Keratinocyte (primary cell): ENCODE measurements around the gene CYP2A6. TPM values are rescaled to one million over a fixed set of nuclear protein-coding genes. Genes with fewer than 3 reads are reported as not detected.
"Not testable (repeated sequence)": the region's sequence is repeated elsewhere in the genome, so short reads cannot be mapped to it uniquely, and the experiment has no call there.

Experiments used
- DNase-seq: peaks from one replicate; pipeline ENCODE4 v3.0.0-alpha.2; 2011; ENCODE audit warnings: low read depth, missing footprints, low spot score
- FAIRE-seq: peaks from 2 replicates; lab custom pipeline; 2011; peaks lifted over from hg19 to GRCh38; lab: Jason Lieb, UNC
- H2AFZ ChIP-seq: 2 replicates; pipeline ENCODE4 v1.6.0; 2012; ENCODE audit warnings: low read length, control low read depth, inconsistent platforms; ENCODE audit not compliant: control insufficient read depth
- H3K27ac ChIP-seq: 2 replicates; pipeline ENCODE4 v1.5.1; 2011; ENCODE audit warnings: low read length; ENCODE audit not compliant: control insufficient read depth, insufficient read depth
- H3K27me3 ChIP-seq: 3 replicates; pipeline ENCODE4 v1.6.0; 2011; ENCODE audit warnings: low read length; ENCODE audit not compliant: control insufficient read depth, insufficient read depth; ENCODE audit errors: extremely low read depth
- H3K36me3 ChIP-seq, 2 experiments: 2 replicates in 1 of 2; 3 replicates in 1 of 2; pipeline ENCODE4 v1.5.1; 2011; ENCODE audit warnings: low read length in 2 of 2, mild to moderate bottlenecking in 1 of 2; ENCODE audit not compliant: control insufficient read depth in 2 of 2, insufficient read depth in 2 of 2; ENCODE audit errors: extremely low read depth in 1 of 2
- H3K4me1 ChIP-seq: 3 replicates; pipeline ENCODE4 v1.5.1; 2011; ENCODE audit warnings: low read length; ENCODE audit not compliant: control insufficient read depth, insufficient read depth; ENCODE audit errors: extremely low read depth
- H3K4me2 ChIP-seq: 3 replicates; pipeline ENCODE4 v1.6.0; 2011; ENCODE audit warnings: low read depth, low read length; ENCODE audit not compliant: control insufficient read depth, insufficient read depth; ENCODE audit errors: extremely low read depth
- H3K4me3 ChIP-seq, 3 experiments: fragments of 200-600 bp in 1 of 3; sonication (generic) in 1 of 3; 2 replicates in 2 of 3; 3 replicates in 1 of 3; pipeline ENCODE4 v1.5.1; 2011 to 2016; ENCODE audit warnings: low read length in 3 of 3, mild to moderate bottlenecking in 3 of 3, control low read depth in 2 of 3, inconsistent platforms in 1 of 3, low read depth in 1 of 3, mixed read lengths in 1 of 3, mixed run types in 1 of 3, moderate library complexity in 1 of 3; ENCODE audit not compliant: control insufficient read depth in 2 of 3, insufficient read depth in 2 of 3; ENCODE audit errors: extremely low read depth in 1 of 3
- H3K79me2 ChIP-seq: 2 replicates; pipeline ENCODE4 v1.6.0; 2012; ENCODE audit warnings: low read length; ENCODE audit not compliant: control insufficient read depth, insufficient read depth
- H3K9ac ChIP-seq: 3 replicates; pipeline ENCODE4 v1.6.0; 2011; ENCODE audit warnings: low read length; ENCODE audit not compliant: control insufficient read depth, insufficient read depth; ENCODE audit errors: extremely low read depth
- H3K9me1 ChIP-seq: 3 replicates; pipeline ENCODE4 v1.6.0; 2011; ENCODE audit warnings: low read length; ENCODE audit not compliant: control insufficient read depth, insufficient read depth; ENCODE audit errors: extremely low read depth
- H3K9me3 ChIP-seq: 2 replicates; pipeline ENCODE4 v1.5.1; 2012; ENCODE audit warnings: low read depth, low read length; ENCODE audit not compliant: control insufficient read depth
- H4K20me1 ChIP-seq: 3 replicates; pipeline ENCODE4 v1.6.0; 2011; ENCODE audit warnings: low read length; ENCODE audit not compliant: control insufficient read depth, insufficient read depth; ENCODE audit errors: extremely low read depth
- EZH2 ChIP-seq: IDR thresholded peaks from one replicate; pipeline ENCODE4 v1.6.1; 2012; ENCODE audit warnings: inconsistent platforms, mild to moderate bottlenecking, low read length, moderate library complexity
- dilution Hi-C: fragments of 300-500 bp; cut with MboI; formaldehyde crosslinking; loops from one replicate; pipeline ENCODE4 v1.7.0; 2020; ENCODE audit warnings: low sequenced_read_pairs; ENCODE audit not compliant: extremely low pct_ligation_motif_present
- polyA plus RNA-seq, 5 experiments: library from polyadenylated mRNA; depleted of rRNA in 3 of 5; stranded (reverse) in 3 of 5; stranded (forward) in 1 of 5; unstranded in 1 of 5; fragments of >200 nt; gene quantifications; 1 replicate in 1 of 5; 2 replicates in 3 of 5; 3 replicates in 1 of 5; pipeline versions ENCODE4 v1.2.1 to v1.2.3, GENCODE V29; 2011 to 2012; ENCODE audit warnings: missing spikeins in 2 of 5, low read depth in 1 of 5, low replicate concordance in 1 of 5
- TF ChIP-seq, protein P1 (sequence below), 3 experiments: IDR thresholded peaks in 1 of 3; conservative IDR thresholded peaks in 1 of 3; optimal IDR thresholded peaks in 1 of 3; 2 replicates in 2 of 3; 3 replicates in 1 of 3; pipeline versions ENCODE3 to v1.5.1; 2011; ENCODE audit warnings: low read length in 3 of 3, mild to moderate bottlenecking in 3 of 3, moderate library complexity in 2 of 3, control low read depth in 1 of 3, inconsistent platforms in 1 of 3; ENCODE audit not compliant: insufficient read depth in 2 of 3; ENCODE audit errors: extremely low read depth in 1 of 3

CYP2A6 gene
- polyA plus RNA-seq, 1 donor (not counting 4 experiments of a cell fraction or from before 2014, with no cell fraction given): not detected

DNA sequence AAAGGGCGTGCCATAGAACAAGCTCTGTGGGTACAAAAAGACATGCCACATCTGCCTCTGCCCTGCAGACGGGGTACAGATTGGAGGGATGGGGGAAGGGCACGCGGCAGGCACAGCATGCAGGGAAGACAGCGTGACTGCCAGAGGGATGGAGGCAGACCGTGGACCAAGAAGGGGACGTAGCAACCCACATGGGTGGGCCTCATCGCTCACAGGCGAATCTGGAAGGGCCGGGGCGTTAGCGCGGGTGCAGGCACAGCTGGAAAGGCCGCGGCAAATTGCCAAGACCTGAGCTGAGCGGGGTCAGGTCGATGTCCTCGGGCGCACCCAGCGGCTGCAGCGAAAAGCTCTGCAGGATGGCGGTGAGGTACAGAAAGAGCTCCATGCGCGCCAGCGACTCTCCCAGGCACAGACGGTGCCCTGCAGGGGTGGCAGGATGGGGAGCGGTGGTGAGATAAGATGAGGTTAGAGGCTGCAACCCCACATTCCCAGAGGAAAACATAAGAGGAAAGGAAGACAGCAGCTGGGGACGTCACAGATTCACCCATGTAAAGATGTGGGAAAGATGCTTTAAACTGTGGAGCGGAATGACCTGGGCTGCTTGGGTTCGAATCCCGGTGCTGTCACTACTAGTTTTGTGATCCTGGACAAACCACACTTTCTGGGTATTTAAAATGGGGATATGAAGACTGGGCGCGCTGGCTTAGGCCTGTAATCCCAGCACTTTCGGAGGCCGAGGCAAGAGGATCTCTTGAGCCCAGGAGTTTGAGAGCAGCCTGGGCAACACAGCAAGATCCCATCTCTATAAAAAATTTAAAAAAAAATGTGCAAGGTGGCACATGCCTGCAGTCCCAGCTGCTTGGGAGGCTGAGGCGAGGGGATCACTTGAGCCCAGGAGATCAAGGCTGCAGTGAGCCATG is 31.5 kb downstream of the CYP2A6 start:
- Histone ChIP-seq H2AFZ (peak overlapping the region; percentile 53), H3K4me2 (peak overlapping the region; percentile 32)
- FAIRE-seq, H3K9me1 ChIP-seq, H3K9me3 ChIP-seq, H3K4me1 ChIP-seq, dilution Hi-C loops, H3K27ac ChIP-seq, H3K36me3 ChIP-seq, DNase-seq, H3K27me3 ChIP-seq, H3K4me3 ChIP-seq, H4K20me1 ChIP-seq, H3K79me2 ChIP-seq, H3K9ac ChIP-seq: not testable (repeated sequence)
- TF ChIP-seq, protein P1, sequence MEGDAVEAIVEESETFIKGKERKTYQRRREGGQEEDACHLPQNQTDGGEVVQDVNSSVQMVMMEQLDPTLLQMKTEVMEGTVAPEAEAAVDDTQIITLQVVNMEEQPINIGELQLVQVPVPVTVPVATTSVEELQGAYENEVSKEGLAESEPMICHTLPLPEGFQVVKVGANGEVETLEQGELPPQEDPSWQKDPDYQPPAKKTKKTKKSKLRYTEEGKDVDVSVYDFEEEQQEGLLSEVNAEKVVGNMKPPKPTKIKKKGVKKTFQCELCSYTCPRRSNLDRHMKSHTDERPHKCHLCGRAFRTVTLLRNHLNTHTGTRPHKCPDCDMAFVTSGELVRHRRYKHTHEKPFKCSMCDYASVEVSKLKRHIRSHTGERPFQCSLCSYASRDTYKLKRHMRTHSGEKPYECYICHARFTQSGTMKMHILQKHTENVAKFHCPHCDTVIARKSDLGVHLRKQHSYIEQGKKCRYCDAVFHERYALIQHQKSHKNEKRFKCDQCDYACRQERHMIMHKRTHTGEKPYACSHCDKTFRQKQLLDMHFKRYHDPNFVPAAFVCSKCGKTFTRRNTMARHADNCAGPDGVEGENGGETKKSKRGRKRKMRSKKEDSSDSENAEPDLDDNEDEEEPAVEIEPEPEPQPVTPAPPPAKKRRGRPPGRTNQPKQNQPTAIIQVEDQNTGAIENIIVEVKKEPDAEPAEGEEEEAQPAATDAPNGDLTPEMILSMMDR (optimal IDR thresholded peaks at IDR 0.05 in 1 of 3, IDR thresholded peaks at IDR 0.05 in 1 of 3, conservative IDR thresholded peaks at IDR 0.05 in 1 of 3; ENCODE audit: extremely low read depth in 1 of 3, insufficient read depth in 2 of 3, low read length in 3 of 3): peak in 1 of 3 experiments; percentile 26

DNA sequence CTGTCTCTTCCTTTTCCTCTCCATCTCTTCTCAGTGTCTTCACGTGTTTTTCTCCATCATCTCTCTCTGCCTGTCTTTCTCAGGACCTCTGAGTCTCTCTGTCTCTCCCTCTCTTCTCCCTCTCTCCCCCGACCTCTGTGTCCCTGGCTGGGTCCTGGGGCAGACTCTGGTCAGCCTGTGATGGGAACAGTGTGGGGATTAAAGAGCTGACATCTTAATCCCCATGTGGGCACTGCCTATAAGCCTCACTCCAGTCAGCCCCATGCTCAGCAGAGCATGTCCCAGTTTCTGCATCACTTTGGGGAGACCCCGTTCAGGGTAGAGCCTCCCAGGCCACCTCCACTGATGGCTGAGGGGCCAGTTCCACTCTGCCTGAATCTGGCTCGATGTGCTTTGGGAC is 35.0 kb downstream of the CYP2A6 start:
- H3K4me2 ChIP-seq: no peak overlapping the region
- H3K36me3 ChIP-seq: no peaks in the 10 kb centered on the region
- TF ChIP-seq, protein P1 (optimal IDR thresholded peaks at IDR 0.05 in 1 of 3, IDR thresholded peaks at IDR 0.05 in 1 of 3, conservative IDR thresholded peaks at IDR 0.05 in 1 of 3; ENCODE audit: extremely low read depth in 1 of 3, insufficient read depth in 2 of 3, low read length in 3 of 3): no peak
- no peak for TF ChIP-seq EZH2
- H3K27me3 ChIP-seq: no peaks in the 10 kb centered on the region
- H3K4me1 ChIP-seq: peaks cover 15% of the 10 kb centered on the region
- dilution Hi-C loops: no loop called here
- H3K9me3 ChIP-seq: no peaks in the 10 kb centered on the region
- H3K9ac ChIP-seq: no peak overlapping the region
- H3K27ac ChIP-seq: no peak overlapping the region
- no peaks in the 10 kb centered on the region for H4K20me1 ChIP-seq
- no peaks in the 10 kb centered on the region for H3K79me2 ChIP-seq
- no peak overlapping the region for H3K4me3 ChIP-seq
- H2AFZ ChIP-seq: no peak overlapping the region
- no peaks in the 10 kb centered on the region for H3K9me1 ChIP-seq
- DNase-seq: no peak
- FAIRE-seq: no peak
